ENCODE results near the gene KATNB1.

DNA sequence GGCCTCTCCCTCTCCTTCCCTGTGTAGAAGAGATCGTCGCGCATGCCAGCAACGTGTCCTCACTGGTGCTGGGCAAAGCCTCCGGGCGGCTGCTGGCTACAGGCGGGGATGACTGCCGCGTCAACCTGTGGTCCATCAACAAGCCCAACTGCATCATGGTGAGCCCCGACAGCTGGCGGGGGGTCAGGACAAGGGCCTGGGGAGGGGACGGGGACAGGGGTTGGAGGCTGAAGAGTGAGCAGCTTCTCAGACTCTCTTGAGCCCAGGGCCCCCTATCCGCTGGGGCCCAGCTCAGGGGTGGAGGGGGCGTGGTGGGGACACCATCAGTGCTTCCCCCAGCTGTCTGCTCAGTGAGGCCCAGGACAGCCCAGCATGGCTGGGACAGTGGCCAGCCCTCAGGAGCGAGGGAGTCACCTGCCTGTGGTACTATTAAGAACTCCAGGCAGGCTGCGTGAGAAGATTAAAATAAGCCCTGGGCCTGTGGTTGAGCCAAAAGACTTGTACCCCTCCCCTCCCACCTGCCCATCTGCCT, 6.2 kb downstream of the KATNB1 start:
- no peak for TF ChIP-seq CTCF (IDR thresholded peaks at IDR 0.05)
- TF ChIP-seq POLR2A (IDR thresholded peaks at IDR 0.05): no peak

Data from right lobe of liver (tissue), 4 donors.